Measurements from ENCODE around the gene METTL2B. TPM values are rescaled to one million over a fixed set of nuclear protein-coding genes. Genes with fewer than 3 reads are reported as not detected.

Gene METTL2B, protein sequence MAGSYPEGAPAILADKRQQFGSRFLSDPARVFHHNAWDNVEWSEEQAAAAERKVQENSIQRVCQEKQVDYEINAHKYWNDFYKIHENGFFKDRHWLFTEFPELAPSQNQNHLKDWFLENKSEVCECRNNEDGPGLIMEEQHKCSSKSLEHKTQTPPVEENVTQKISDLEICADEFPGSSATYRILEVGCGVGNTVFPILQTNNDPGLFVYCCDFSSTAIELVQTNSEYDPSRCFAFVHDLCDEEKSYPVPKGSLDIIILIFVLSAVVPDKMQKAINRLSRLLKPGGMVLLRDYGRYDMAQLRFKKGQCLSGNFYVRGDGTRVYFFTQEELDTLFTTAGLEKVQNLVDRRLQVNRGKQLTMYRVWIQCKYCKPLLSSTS
- total RNA-seq = 21.6 and 23.5 TPM in 2 replicates

DNA sequence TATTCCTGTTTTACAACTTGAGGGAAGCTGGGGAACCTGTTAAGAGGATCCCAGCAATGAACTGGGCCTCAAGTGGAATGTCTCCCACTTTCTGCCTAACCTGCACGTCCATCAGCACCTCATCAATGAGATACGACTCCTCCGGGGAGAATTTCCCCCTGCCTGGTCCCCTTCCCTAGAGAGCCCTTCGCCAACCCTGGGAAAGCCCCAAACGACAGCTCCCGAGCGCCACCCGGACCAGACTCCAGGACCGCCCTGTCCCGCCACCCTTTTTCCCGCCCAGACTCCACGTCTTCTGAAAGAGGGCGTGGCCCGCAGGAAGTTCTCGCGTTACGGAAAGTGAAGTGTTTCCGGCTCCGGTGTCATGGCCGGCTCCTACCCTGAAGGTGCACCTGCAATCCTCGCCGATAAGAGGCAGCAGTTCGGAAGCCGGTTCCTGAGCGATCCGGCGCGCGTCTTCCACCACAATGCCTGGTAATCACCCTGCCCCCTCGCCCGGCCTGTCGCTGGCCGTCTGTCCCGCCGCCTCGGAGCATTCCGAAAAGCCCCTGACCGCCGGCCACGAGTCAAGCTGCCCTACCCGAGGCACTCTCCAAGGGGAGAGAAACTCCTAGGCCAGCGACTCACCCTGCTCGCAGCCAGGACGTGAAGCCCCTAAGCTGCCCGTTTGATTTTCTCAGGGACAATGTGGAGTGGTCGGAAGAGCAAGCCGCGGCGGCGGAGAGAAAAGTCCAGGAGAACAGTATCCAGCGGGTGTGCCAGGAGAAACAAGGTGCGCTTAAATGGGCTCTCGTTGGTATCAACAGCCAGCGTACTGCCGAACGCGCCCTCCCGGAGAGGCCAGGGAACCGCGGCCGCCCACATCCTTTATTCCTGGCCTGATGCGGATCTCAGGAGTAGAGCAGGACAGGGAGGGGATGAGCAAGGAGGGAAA is at the start of gene METTL2B:
Gene METTL2B, plus strand, starts transcription at position 347 of the 934 bp plus-strand sequence. Its CDS starts 18 bp downstream, at position 365.

DNA sequence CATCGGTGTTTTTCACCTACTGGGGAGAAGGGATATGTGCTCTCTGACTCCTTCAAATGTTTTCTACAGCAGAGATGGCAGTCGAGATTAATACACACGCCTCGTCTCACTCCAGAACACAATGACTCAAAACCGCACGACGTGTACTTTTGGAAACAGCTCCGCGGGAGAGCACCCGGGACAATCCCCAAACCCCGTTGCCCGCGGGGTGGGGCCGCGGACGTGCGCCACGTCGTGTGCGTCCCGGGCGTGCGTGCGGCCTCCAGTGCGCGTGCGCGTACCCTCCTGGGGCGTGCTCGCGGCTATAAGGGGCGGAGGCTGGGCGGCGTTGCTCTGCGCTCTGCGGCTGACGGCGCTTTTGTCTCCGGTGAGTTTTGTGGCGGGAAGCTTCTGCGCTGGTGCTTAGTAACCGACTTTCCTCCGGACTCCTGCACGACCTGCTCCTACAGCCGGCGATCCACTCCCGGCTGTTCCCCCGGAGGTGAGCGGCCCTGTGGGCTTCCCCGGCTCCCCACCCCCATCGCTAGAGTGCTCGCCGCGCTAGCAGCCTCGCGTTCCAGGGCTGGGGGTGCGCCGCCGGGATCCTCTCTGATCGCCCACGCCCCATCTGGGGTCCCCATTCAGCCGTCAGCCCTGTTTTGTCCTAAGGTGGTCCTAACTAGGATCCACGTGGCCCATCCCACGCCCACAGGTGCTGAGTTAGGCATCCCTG is 20.8 kb upstream of the METTL2B start, which contains the start of gene HILPDA:
Gene HILPDA, plus strand, starts transcription at position 336 of the 712 bp plus-strand sequence. CDS start 1,391 bp downstream, outside the sequence.

Other genes with a start within 250 kb of the METTL2B start
- gene LEP, start 235.5 kb upstream of the METTL2B start, total RNA-seq = not detected in 2 replicates
- gene RBM28, start 132.8 kb upstream of the METTL2B start, total RNA-seq = 10.9 and 11.6 TPM in 2 replicates
- gene PRRT4, start 115.1 kb upstream of the METTL2B start, total RNA-seq = 0.54 and 0.56 TPM in 2 replicates
- gene IMPDH1, start 66.8 kb upstream of the METTL2B start, total RNA-seq = 39.4 and 44.6 TPM in 2 replicates
- gene HILPDA, start 20.9 kb upstream of the METTL2B start, total RNA-seq = 43.1 and 50.9 TPM in 2 replicates
- gene GARIN1A, start 195.5 kb downstream of the METTL2B start, total RNA-seq = 0.19 and 0.20 TPM in 2 replicates